ENCODE results near the gene SNRNP70.

The SNRNP70 gene

GRCh38 chr19:49064029-49064629 is 21.1 kb upstream of the SNRNP70 start:
- DNase-seq (ENCODE audit: low spot score): peak; percentile 28
- TF ChIP-seq, protein P1, sequence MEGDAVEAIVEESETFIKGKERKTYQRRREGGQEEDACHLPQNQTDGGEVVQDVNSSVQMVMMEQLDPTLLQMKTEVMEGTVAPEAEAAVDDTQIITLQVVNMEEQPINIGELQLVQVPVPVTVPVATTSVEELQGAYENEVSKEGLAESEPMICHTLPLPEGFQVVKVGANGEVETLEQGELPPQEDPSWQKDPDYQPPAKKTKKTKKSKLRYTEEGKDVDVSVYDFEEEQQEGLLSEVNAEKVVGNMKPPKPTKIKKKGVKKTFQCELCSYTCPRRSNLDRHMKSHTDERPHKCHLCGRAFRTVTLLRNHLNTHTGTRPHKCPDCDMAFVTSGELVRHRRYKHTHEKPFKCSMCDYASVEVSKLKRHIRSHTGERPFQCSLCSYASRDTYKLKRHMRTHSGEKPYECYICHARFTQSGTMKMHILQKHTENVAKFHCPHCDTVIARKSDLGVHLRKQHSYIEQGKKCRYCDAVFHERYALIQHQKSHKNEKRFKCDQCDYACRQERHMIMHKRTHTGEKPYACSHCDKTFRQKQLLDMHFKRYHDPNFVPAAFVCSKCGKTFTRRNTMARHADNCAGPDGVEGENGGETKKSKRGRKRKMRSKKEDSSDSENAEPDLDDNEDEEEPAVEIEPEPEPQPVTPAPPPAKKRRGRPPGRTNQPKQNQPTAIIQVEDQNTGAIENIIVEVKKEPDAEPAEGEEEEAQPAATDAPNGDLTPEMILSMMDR (IDR thresholded peaks at IDR 0.05; ENCODE audit: extremely low read depth, missing control alignments): no peak

DNA sequence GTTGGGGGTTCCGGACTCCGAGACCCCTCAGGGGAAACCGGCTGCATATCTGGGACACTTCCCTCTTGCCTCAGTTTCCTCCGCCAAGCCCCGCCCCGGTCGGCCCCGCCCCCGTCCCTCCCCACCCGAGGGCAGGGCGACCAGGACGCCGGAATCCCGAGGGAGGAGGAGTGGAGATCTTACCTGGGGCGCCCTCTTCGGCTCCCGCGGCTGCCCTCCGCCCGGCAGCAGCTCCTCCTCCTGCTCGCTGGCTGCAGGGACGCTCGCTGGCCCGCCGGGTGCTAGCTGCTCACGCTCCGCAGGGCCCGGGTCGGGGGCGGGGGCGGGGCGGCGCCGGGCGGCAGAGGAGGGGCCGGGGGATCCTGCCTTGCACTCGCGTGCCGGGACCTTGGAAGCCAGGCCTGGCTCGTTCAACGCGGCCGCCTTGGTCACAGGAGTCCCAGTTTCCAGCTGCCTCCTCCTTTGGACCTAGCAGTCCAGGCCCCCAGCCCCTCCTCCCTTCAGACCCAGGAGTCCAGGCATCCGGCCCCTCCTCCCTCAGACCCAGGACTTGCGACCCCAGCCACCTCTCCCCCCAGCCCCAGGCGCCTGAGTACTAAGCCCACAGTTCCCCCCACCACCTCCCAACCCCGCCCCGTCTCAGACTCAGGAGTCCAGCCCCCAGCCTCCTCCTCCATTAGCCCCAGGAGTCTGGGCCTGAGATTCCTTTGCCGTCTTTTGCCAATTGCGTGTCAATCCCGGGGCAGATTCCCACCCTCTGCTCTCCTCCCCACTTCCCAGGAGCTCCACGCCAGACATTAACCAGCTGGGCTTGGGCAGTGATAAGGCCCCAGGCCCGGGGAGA is 20.3 kb upstream of the SNRNP70 start, which contains the start of gene NTF4:
TSS of gene NTF4 (minus strand) at position 51 of the 844 bp plus-strand sequence. CDS start 2,821 bp downstream, outside the sequence.
- DNase-seq (ENCODE audit: low spot score): peak; percentile 49

DNA sequence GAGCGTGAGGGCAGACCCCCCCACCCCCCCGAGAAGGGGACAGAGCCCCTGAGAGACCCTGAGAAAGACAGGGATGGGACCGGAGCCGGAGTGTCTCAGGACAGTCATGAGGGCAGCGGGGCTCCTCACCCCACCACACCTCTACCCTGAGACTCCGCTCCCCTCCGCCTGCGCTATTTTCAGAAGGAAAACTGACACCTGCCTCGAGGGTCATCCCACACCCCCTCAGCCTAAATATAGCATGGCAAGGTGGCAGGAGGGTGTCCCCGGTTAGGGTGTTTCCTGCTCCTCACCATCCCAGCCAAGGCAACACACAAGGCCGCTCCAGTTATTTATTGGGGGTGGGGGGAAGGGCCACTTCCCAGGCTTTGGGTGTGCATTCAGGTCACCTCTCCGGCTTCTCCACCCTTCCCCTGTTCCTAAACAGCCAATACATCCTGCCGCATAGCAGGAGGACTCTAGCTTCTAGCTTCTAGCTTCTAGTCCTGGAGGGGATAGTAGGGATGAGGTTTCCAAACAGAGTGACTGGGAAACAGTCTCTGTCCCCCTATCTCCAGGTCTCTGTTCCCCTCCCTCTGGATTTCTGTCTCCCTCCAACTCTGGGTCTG is 19.2 kb upstream of the SNRNP70 start:
- TF ChIP-seq, protein P1 (IDR thresholded peaks at IDR 0.05; ENCODE audit: extremely low read depth, missing control alignments): no peak

More for the DNA sequence above, 20.3 kb upstream of the SNRNP70 start, which contains the start of gene NTF4:
- TF ChIP-seq, protein P1 (IDR thresholded peaks at IDR 0.05; ENCODE audit: extremely low read depth, missing control alignments): no peak

GRCh38 chr19:49067554-49067953 is 17.7 kb upstream of the SNRNP70 start:
- peak; percentile 22 for DNase-seq (ENCODE audit: low spot score)
- TF ChIP-seq, protein P1 (IDR thresholded peaks at IDR 0.05; ENCODE audit: extremely low read depth, missing control alignments): no peak

More for the DNA sequence above, 19.2 kb upstream of the SNRNP70 start:
- peak; percentile 22 for DNase-seq (ENCODE audit: low spot score)

- TF ChIP-seq, protein P1 (IDR thresholded peaks at IDR 0.05; ENCODE audit: extremely low read depth, missing control alignments): no peak
- DNase-seq (ENCODE audit: low spot score): peak; percentile 1
These were observed 16.2 kb upstream of the SNRNP70 start for GRCh38 chr19:49069026-49069425.

GRCh38 chr19:49070416-49070815 is 14.8 kb upstream of the SNRNP70 start:
- TF ChIP-seq, protein P1 (IDR thresholded peaks at IDR 0.05; ENCODE audit: extremely low read depth, missing control alignments): no peak
- DNase-seq (ENCODE audit: low spot score): peak; percentile 13

All from GM20000 (cell line).